ENCODE measurements around the gene BAZ2B.
A peak's percentile ranks its signal among the peaks of the same experiment; 100 is the strongest.
"Not testable (repeated sequence)": the region's sequence is repeated elsewhere in the genome, so short reads cannot be mapped to it uniquely, and the experiment has no call there.

The BAZ2B gene

GRCh38 chr2:159402790-159403189, 213.6 kb downstream of the BAZ2B start:
- no peaks in the 10 kb centered on the region for H4K20me1 ChIP-seq
- no peaks in the 10 kb centered on the region for H3K4me1 ChIP-seq
- no peak overlapping the region for H3K4me2 ChIP-seq
- H3K9ac ChIP-seq = no peak overlapping the region
- no peaks in the 10 kb centered on the region for H3K27me3 ChIP-seq
- no peak overlapping the region for H3K27ac ChIP-seq
- H3K36me3 ChIP-seq = peaks cover 1 to 74% (median 23%) of the 10 kb centered on the region in 11 experiments; a peak in 14 of 22 replicates
- no peak for TF ChIP-seq Cebpa-rat (IDR thresholded peaks at IDR 0.05)
- H3K4me3 ChIP-seq = no peak overlapping the region
- H3K9me3 ChIP-seq (replicated peaks in 1 of 11) = no peaks in the 10 kb centered on the region

GRCh38 chr2:159402160-159402559, 214.2 kb downstream of the BAZ2B start:
- not testable (repeated sequence) for H3K4me2 ChIP-seq; H3K9ac ChIP-seq; H4K20me1 ChIP-seq; H3K4me1 ChIP-seq; H3K4me3 ChIP-seq; H3K27me3 ChIP-seq; H3K9me3 ChIP-seq (replicated peaks in 1 of 11); H3K27ac ChIP-seq
- H3K36me3 ChIP-seq = peaks cover 0 to 74% (median 23%) of the 10 kb centered on the region in 11 experiments; a peak in 15 of 22 replicates

GRCh38 chr2:159399716-159400415, 216.5 kb downstream of the BAZ2B start:
- no peaks in the 10 kb centered on the region for H3K27me3 ChIP-seq
- H3K9ac ChIP-seq = no peak overlapping the region
- no peak overlapping the region for H3K27ac ChIP-seq
- H3K4me2 ChIP-seq = no peak overlapping the region
- no peaks in the 10 kb centered on the region for H3K4me1 ChIP-seq
- H3K4me3 ChIP-seq = no peak overlapping the region
- TF ChIP-seq Cebpa-rat (IDR thresholded peaks at IDR 0.05) = no peak
- H4K20me1 ChIP-seq = no peaks in the 10 kb centered on the region
- no peaks in the 10 kb centered on the region for H3K9me3 ChIP-seq (replicated peaks in 1 of 11)
- H3K36me3 ChIP-seq = peaks cover 0 to 72% (median 7%) of the 10 kb centered on the region in 11 experiments; a peak in 12 of 22 replicates

GRCh38 chr2:159396799-159397198, 219.5 kb downstream of the BAZ2B start:
- H3K27ac ChIP-seq = no peak overlapping the region
- no peaks in the 10 kb centered on the region for H3K9me3 ChIP-seq (replicated peaks in 1 of 11)
- H4K20me1 ChIP-seq = no peaks in the 10 kb centered on the region
- H3K27me3 ChIP-seq = no peaks in the 10 kb centered on the region
- H3K4me1 ChIP-seq = no peaks in the 10 kb centered on the region
- H3K36me3 ChIP-seq = peaks cover 4 to 74% (median 16%) of the 10 kb centered on the region in 11 experiments; a peak in 12 of 22 replicates
- no peak for TF ChIP-seq Cebpa-rat (IDR thresholded peaks at IDR 0.05)
- no peak overlapping the region for H3K4me3 ChIP-seq
- H3K4me2 ChIP-seq = no peak overlapping the region
- no peak overlapping the region for H3K9ac ChIP-seq

- Histone ChIP-seq H3K9ac (no peak overlapping the region), H3K27ac (no peak overlapping the region), H4K20me1 (no peaks in the 10 kb centered on the region), H3K9me3 (replicated peaks in 1 of 11) (no peaks in the 10 kb centered on the region), H3K36me3 (peaks cover 6 to 83% (median 30%) of the 10 kb centered on the region in 11 experiments; a peak in 14 of 22 replicates), H3K4me3 (no peak overlapping the region), H3K27me3 (no peaks in the 10 kb centered on the region), H3K4me2 (peak overlapping the region in 2 of 11 experiments; percentile 41 to 62; a peak in 4 of 22 replicates), H3K4me1 (peaks cover 8 to 22% (median 12%) of the 10 kb centered on the region in 10 experiments)
- no peak for TF ChIP-seq Cebpa-rat (IDR thresholded peaks at IDR 0.05)
Observed at GRCh38 chr2:159382447-159383028, 233.8 kb downstream of the BAZ2B start.

- H3K27me3 ChIP-seq = no peaks in the 10 kb centered on the region
- H3K9ac ChIP-seq = no peak overlapping the region
- no peak for TF ChIP-seq Cebpa-rat (IDR thresholded peaks at IDR 0.05)
- peaks cover 6 to 79% (median 27%) of the 10 kb centered on the region in 11 experiments; a peak in 14 of 22 replicates for H3K36me3 ChIP-seq
- H3K4me1 ChIP-seq = peaks cover 8 to 22% (median 12%) of the 10 kb centered on the region in 10 experiments
- no peak overlapping the region for H3K4me3 ChIP-seq
- H3K9me3 ChIP-seq (replicated peaks in 1 of 11) = no peaks in the 10 kb centered on the region
- no peaks in the 10 kb centered on the region for H4K20me1 ChIP-seq
- H3K4me2 ChIP-seq = peak overlapping the region; percentile 11 to 62 (median 35); a peak in 17 of 22 replicates
- peak overlapping the region in 2 of 11 experiments; percentile 33 to 34; a peak in 2 of 22 replicates for H3K27ac ChIP-seq
Observed at GRCh38 chr2:159381574-159381973, 234.8 kb downstream of the BAZ2B start.

GRCh38 chr2:159380685-159381239, 235.6 kb downstream of the BAZ2B start:
- TF ChIP-seq Cebpa-rat (IDR thresholded peaks at IDR 0.05) = no peak
- Histone ChIP-seq H3K36me3 (peaks cover 3 to 76% (median 20%) of the 10 kb centered on the region in 11 experiments; a peak in 13 of 22 replicates), H3K9me3 (replicated peaks in 1 of 11) (no peaks in the 10 kb centered on the region)

GRCh38 chr2:159379181-159379580, 237.2 kb downstream of the BAZ2B start:
- no peak for TF ChIP-seq Cebpa-rat (IDR thresholded peaks at IDR 0.05)

More at GRCh38 chr2:159380685-159381239, 235.6 kb downstream of the BAZ2B start:
- Histone ChIP-seq H3K27ac (peak overlapping the region in 2 of 11 experiments; percentile 21 to 34; a peak in 1 of 22 replicates), H3K4me2 (peak overlapping the region in 7 of 11 experiments; percentile 11 to 62 (median 30); a peak in 8 of 22 replicates), H3K27me3 (no peaks in the 10 kb centered on the region), H3K4me1 (peaks cover 8 to 22% (median 12%) of the 10 kb centered on the region in 10 experiments), H4K20me1 (no peaks in the 10 kb centered on the region), H3K9ac (no peak overlapping the region), H3K4me3 (no peak overlapping the region)

GRCh38 chr2:159375241-159375640, 241.1 kb downstream of the BAZ2B start:
- no peak for TF ChIP-seq Cebpa-rat (IDR thresholded peaks at IDR 0.05)

More at GRCh38 chr2:159379181-159379580, 237.2 kb downstream of the BAZ2B start:
- no peaks in the 10 kb centered on the region for H3K9me3 ChIP-seq (replicated peaks in 1 of 11)
- peaks cover 0 to 76% (median 21%) of the 10 kb centered on the region in 11 experiments; a peak in 15 of 22 replicates for H3K36me3 ChIP-seq
- no peaks in the 10 kb centered on the region for H3K27me3 ChIP-seq
- no peak overlapping the region for H3K4me2 ChIP-seq
- H3K9ac ChIP-seq = no peak overlapping the region
- no peaks in the 10 kb centered on the region for H4K20me1 ChIP-seq
- no peak overlapping the region for H3K4me3 ChIP-seq
- peaks cover 8 to 22% (median 12%) of the 10 kb centered on the region in 10 experiments for H3K4me1 ChIP-seq
- H3K27ac ChIP-seq = no peak overlapping the region

More at GRCh38 chr2:159375241-159375640, 241.1 kb downstream of the BAZ2B start:
- Histone ChIP-seq H4K20me1 (no peaks in the 10 kb centered on the region), H3K4me2 (no peak overlapping the region), H3K4me3 (no peak overlapping the region), H3K27ac (no peak overlapping the region), H3K4me1 (no peaks in the 10 kb centered on the region; a peak in 1 of 20 replicates), H3K9ac (no peak overlapping the region), H3K27me3 (no peaks in the 10 kb centered on the region), H3K9me3 (replicated peaks in 1 of 11) (no peaks in the 10 kb centered on the region), H3K36me3 (peaks cover 30 to 81% (median 43%) of the 10 kb centered on the region in 11 experiments)
